ENCODE data around the gene SLC17A3.

Gene SLC17A3

GRCh38 chr6:25872814-25873213 is 1.2 kb downstream of the SLC17A3 start:
- no peak for TF ChIP-seq CTCF (IDR thresholded peaks at IDR 0.05; ENCODE audit: insufficient read depth, low read depth, low read length, missing control alignments)
- H3K4me3 ChIP-seq (ENCODE audit: low read length) = no peak overlapping the region
- no peak for DNase-seq (ENCODE audit: low read depth)

GRCh38 chr6:25869840-25870239 is 4.2 kb downstream of the SLC17A3 start:
- no peak overlapping the region for H3K4me3 ChIP-seq (ENCODE audit: low read length)
- no peak for DNase-seq (ENCODE audit: low read depth)
- no peak for TF ChIP-seq CTCF (IDR thresholded peaks at IDR 0.05; ENCODE audit: insufficient read depth, low read depth, low read length, missing control alignments)

- H3K4me3 ChIP-seq (ENCODE audit: low read length) = no peak overlapping the region
- TF ChIP-seq CTCF (IDR thresholded peaks at IDR 0.05; ENCODE audit: insufficient read depth, low read depth, low read length, missing control alignments) = no peak
- DNase-seq (ENCODE audit: low read depth) = no peak
These were observed 5.4 kb downstream of the SLC17A3 start for GRCh38 chr6:25868436-25869183.

GRCh38 chr6:25866011-25866410 is 8.0 kb downstream of the SLC17A3 start:
- H3K4me3 ChIP-seq (ENCODE audit: low read length) = no peak overlapping the region
- TF ChIP-seq CTCF (IDR thresholded peaks at IDR 0.05; ENCODE audit: insufficient read depth, low read depth, low read length, missing control alignments) = no peak
- no peak for DNase-seq (ENCODE audit: low read depth)

GRCh38 chr6:25863360-25863759 is 10.7 kb downstream of the SLC17A3 start:
- DNase-seq (ENCODE audit: low read depth) = no peak
- H3K4me3 ChIP-seq (ENCODE audit: low read length) = no peak overlapping the region
- no peak for TF ChIP-seq CTCF (IDR thresholded peaks at IDR 0.05; ENCODE audit: insufficient read depth, low read depth, low read length, missing control alignments)

GRCh38 chr6:25862199-25862598 is 11.8 kb downstream of the SLC17A3 start:
- no peak for DNase-seq (ENCODE audit: low read depth)
- no peak for TF ChIP-seq CTCF (IDR thresholded peaks at IDR 0.05; ENCODE audit: insufficient read depth, low read depth, low read length, missing control alignments)
- H3K4me3 ChIP-seq (ENCODE audit: low read length) = no peak overlapping the region

- H3K4me3 ChIP-seq (ENCODE audit: low read length) = no peak overlapping the region
These were observed 21.3 kb downstream of the SLC17A3 start for GRCh38 chr6:25852756-25853155.

More at GRCh38 chr6:25852756-25853155, 21.3 kb downstream of the SLC17A3 start:
- no peak for DNase-seq (ENCODE audit: low read depth)
- TF ChIP-seq CTCF (IDR thresholded peaks at IDR 0.05; ENCODE audit: insufficient read depth, low read depth, low read length, missing control alignments) = no peak

All from epithelial cell of esophagus (primary cell).